GM19025 (cell line): Measurements from ENCODE around the gene CEP57.
"Not testable (repeated sequence)": the region's sequence is repeated elsewhere in the genome, so short reads cannot be mapped to it uniquely, and the experiment has no call there.

Source experiments
- ATAC-seq: cut with Tn5 transposase; IDR thresholded peaks from one replicate; pipeline ENCODE4 v1.9.1; 2021; ENCODE audit warnings: mild to moderate bottlenecking, low read depth, moderate library complexity; ENCODE audit not compliant: unreplicated experiment

The CEP57 gene

DNA sequence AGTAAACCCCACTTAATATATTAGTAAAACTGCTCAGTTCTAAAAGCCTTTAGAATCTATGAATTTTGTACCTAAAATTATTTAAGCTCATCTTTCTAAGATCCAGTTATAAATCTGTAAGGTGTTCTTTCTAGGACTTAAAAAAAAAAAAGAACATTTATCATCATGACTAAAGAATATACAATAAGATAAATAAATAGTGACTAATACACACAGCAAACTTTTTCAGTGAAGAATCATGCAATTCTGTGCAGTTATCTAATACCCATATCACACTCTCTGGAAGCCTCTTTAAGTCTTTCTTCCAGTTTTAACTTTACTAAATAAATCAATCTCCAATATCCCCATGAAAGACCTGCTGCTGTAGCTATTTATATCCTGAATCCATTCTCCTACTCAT, 59.8 kb downstream of the CEP57 start:
- no peak for ATAC-seq

DNA sequence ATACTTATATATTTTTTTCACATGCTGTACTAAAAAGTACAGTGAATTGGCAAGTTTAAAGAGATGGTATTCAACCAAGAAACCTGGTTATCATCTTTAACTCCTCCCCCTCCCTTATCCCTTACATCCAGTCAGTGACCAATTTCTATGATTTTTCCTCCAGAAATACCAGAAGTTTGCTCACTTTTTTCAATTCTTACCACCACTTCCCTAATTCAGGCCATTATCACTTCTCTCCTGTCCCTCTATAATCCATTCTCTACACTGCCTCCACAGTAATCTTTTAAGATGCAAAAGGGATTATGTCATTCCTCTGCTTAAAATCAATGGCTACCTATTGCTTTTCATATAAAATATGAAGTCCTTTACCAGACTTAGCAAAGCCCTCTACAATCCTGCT, 62.8 kb downstream of the CEP57 start:
- ATAC-seq = no peak

DNA sequence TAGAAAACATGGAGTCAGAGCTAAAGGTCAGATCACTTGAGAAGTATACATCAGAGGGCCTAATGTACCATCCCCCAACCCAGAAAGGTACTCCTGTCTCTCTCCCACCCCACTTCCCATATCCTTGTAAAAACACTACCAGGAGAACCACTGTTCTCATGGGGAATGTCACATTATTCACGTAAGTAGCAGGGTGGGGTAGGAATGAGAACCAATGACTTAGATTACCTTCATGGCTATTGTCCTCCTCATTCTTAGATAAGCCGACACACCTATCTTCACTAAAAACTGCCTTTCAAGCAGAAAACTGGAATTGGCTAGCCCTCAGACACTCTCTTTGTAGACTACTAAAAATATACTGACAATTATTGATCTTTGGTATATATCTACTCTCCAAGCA, 63.6 kb downstream of the CEP57 start:
- ATAC-seq = no peak

DNA sequence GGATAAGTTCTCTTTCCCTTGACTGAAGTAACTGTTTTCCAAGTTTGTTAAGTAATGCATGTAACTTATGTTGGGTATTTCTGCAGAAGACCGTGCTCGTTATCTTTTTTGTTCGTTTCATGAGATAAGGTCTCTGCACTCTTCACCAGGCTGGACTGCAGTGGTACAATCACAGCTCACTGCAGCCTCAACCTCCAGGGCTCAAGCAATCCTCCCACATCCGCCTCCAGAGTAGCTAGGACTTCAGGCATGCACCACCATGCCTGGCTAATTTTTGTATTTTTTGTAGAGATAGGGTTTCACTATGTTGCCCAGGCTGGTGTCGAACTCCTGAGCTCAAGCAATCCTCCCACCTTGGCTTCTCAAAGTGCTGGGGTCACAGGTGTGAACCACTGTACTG, 64.1 kb downstream of the CEP57 start:
- not testable (repeated sequence) for ATAC-seq

DNA sequence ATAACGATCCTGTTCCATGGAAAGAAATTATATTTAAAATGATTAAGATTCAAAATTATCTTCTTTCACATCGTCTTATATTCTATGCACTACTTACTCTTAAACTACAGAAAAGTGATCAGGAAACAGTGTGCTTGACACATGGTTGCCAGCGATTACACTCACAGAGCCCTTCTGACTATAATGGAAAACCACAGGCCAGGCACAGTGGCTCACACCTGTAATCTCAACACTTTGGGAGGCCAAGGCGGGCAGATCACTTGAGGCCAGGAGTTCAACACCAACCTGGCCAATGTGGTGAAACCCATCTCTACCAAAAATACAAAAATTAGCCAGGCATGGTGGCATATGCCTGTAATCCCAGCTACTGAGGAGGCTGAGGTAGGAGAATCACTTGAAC, 69.7 kb downstream of the CEP57 start:
- not testable (repeated sequence) for ATAC-seq

DNA sequence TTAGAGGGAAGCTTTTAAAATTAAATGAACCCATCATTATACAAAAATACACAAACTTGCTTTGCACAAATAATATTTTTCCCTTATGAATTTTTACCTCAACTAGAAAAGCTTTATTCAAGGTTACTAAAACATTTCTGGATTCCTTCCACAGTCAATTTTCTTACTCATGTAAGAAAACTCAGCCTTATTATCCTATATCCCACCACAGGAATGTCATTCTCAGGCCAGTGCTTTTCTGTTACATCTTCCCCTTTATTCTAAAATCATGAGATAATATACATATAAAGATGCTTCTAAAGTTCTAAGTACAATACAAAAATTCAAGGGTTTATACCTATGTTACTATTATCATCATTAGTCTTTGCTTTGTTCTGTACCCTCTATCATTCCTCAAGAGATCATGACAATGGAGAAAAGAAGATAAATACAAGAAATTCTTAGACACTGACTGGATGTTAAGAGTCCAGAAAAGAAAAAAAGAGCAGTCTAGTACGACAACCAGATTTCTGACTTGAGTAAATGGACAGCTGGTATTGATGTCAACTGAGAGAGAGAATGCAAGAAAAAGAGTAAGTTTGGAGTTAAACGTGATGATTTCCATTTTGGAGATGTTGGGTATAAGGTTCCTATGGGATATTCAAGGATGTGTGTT, 73.3 kb downstream of the CEP57 start:
- ATAC-seq = no peak

DNA sequence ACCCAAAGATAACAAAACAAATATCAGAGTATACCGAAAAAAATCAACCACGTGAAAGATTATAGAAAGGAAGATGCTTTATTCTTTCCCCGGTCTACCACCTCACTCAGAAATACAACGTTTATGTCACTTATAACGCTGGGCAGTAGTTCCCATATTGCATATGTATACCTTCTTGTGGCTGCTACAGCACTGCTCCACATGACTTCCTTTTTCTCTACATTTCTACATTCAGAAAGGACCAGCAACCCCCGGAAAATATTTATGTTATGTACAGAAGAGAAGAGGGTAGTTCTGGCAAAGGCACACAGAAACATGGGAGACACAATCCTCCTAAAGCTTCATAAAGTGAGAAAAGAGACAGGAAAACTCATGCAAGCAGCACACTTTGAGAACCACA, 76.8 kb downstream of the CEP57 start:
- ATAC-seq = no peak

DNA sequence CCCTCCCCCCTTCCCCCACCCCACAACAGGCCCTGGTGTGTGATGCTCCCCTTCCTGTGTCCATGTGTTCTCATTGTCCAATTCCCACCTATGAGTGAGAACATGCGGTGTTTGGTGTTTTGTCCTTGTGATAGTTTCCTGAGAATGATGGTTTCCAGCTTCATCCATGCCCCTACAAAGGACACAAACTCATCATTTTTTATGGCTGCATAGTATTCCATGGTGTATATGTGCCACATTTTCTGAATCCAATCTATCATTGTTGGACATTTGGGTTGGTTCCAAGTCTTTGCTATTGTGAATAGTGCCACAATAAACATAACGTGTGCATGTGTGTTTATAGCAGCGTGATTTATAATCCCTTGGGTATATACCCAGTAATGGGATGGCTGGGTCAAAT, 80.6 kb downstream of the CEP57 start:
- ATAC-seq = not testable (repeated sequence)

DNA sequence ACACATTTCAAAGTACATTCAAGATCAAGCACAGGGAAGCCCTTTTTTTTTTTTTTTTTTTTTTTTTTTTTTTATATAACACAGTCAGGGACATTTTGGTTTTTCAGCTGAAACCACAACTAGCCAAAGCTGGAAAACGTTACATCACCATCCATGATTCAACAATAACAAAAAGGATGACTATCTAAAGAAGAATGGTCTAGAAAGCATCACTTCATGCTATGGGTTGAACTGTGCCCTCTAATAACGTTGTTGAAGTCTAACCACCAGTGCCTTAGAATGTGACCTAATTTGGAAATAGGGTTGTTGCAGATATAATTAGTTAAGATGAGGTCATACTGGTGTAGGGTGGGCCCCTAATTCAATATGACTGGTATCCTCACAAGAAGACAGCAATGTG, 87.0 kb downstream of the CEP57 start:
- no peak for ATAC-seq
